ENCODE results near the gene IP6K2.

Gene IP6K2

GRCh38 chr3:48655606-48656005 lies 61.4 kb downstream of the IP6K2 start:
- TF ChIP-seq USF1 (IDR thresholded peaks at IDR 0.05) (no peak), TAF1 (IDR thresholded peaks at IDR 0.05; ENCODE audit: low read depth) (no peak), EP300 (IDR thresholded peaks at IDR 0.05; ENCODE audit: borderline replicate concordance) (no peak), CEBPB (IDR thresholded peaks at IDR 0.05) (no peak), NFIC (IDR thresholded peaks at IDR 0.05) (no peak), MAX (IDR thresholded peaks at IDR 0.05) (no peak), CREB1 (IDR thresholded peaks at IDR 0.05; ENCODE audit: low read depth) (no peak), EGR1 (IDR thresholded peaks at IDR 0.05) (no peak), ZBTB7A (IDR thresholded peaks at IDR 0.05; ENCODE audit: low read depth) (no peak), RAD21 (IDR thresholded peaks at IDR 0.05; ENCODE audit: low read depth) (no peak), REST (IDR thresholded peaks at IDR 0.05; ENCODE audit: low read depth) (no peak), FOXM1 (IDR thresholded peaks at IDR 0.05; ENCODE audit: borderline replicate concordance, low read depth) (no peak), TCF12 (IDR thresholded peaks at IDR 0.05; ENCODE audit: low read depth) (no peak), TEAD4 (IDR thresholded peaks at IDR 0.05) (no peak)

- TF ChIP-seq TEAD4 (IDR thresholded peaks at IDR 0.05) (no peak), REST (IDR thresholded peaks at IDR 0.05; ENCODE audit: low read depth) (no peak), ZBTB7A (IDR thresholded peaks at IDR 0.05; ENCODE audit: low read depth) (no peak), YY1 (IDR thresholded peaks at IDR 0.05; ENCODE audit: low read depth) (no peak), RAD21 (IDR thresholded peaks at IDR 0.05; ENCODE audit: low read depth) (no peak), EGR1 (IDR thresholded peaks at IDR 0.05) (no peak)
These were observed 62.0 kb downstream of the IP6K2 start for GRCh38 chr3:48655063-48655462.

- TF ChIP-seq TCF12 (IDR thresholded peaks at IDR 0.05; ENCODE audit: low read depth) (no peak), TAF1 (IDR thresholded peaks at IDR 0.05; ENCODE audit: low read depth) (no peak), ZBTB7A (IDR thresholded peaks at IDR 0.05; ENCODE audit: low read depth) (no peak), EGR1 (IDR thresholded peaks at IDR 0.05) (no peak), NFIC (IDR thresholded peaks at IDR 0.05) (no peak), TEAD4 (IDR thresholded peaks at IDR 0.05) (no peak), YY1 (IDR thresholded peaks at IDR 0.05; ENCODE audit: low read depth) (no peak), CEBPB (IDR thresholded peaks at IDR 0.05) (no peak), REST (IDR thresholded peaks at IDR 0.05; ENCODE audit: low read depth) (no peak), RAD21 (IDR thresholded peaks at IDR 0.05; ENCODE audit: low read depth) (no peak), CREB1 (IDR thresholded peaks at IDR 0.05; ENCODE audit: low read depth) (no peak), FOXM1 (IDR thresholded peaks at IDR 0.05; ENCODE audit: borderline replicate concordance, low read depth) (no peak), EP300 (IDR thresholded peaks at IDR 0.05; ENCODE audit: borderline replicate concordance) (no peak), MAX (IDR thresholded peaks at IDR 0.05) (no peak), USF1 (IDR thresholded peaks at IDR 0.05) (no peak)
These were observed 63.9 kb downstream of the IP6K2 start for GRCh38 chr3:48652923-48653715.

GRCh38 chr3:48651771-48652170 lies 65.2 kb downstream of the IP6K2 start:
- TF ChIP-seq YY1 (IDR thresholded peaks at IDR 0.05; ENCODE audit: low read depth): no peak
- TF ChIP-seq RAD21 (IDR thresholded peaks at IDR 0.05; ENCODE audit: low read depth): no peak
- no peak for TF ChIP-seq USF1 (IDR thresholded peaks at IDR 0.05)
- TF ChIP-seq TAF1 (IDR thresholded peaks at IDR 0.05; ENCODE audit: low read depth): no peak
- TF ChIP-seq CEBPB (IDR thresholded peaks at IDR 0.05): no peak
- TF ChIP-seq MAX (IDR thresholded peaks at IDR 0.05): no peak
- no peak for TF ChIP-seq TCF12 (IDR thresholded peaks at IDR 0.05; ENCODE audit: low read depth)
